ENCODE measurements around the gene KRTAP10-2. TPM values are rescaled to one million over a fixed set of nuclear protein-coding genes. Genes with fewer than 3 reads are reported as not detected.

KRTAP10-2 gene
- polyA plus RNA-seq, 1 donor (not counting 4 experiments of a cell fraction or from before 2014, with no cell fraction given) = not detected

DNA sequence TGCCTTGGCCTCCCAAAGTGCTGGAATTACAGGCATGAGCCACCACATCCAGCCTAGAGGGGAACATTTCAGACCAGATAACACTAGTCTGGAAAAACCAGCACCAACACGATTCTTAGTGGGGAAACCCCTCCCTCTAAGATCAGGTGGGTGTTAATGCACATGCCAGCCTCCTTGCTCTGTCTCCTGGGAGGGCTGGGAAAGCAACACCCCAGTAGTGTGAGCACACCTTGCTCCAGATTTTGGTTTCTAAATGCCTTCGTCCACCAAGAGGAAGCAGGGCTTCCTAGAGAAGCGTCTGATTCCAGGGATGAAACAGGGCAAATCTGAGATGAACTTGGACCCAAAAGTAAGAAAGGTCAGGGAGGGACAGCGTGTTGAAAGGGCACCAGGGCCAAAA is 20.0 kb upstream of the KRTAP10-2 start:
- Histone ChIP-seq H3K4me1 (ENCODE audit: control insufficient read depth, extremely low read depth, insufficient read depth, low read length) (no peaks in the 10 kb centered on the region), H3K4me3 (ENCODE audit: control insufficient read depth in 2 of 3, extremely low read depth in 1 of 3, insufficient read depth in 2 of 3, low read depth in 1 of 3, low read length in 3 of 3) (no peak overlapping the region), H4K20me1 (ENCODE audit: control insufficient read depth, extremely low read depth, insufficient read depth, low read length) (no peaks in the 10 kb centered on the region), H3K4me2 (ENCODE audit: control insufficient read depth, extremely low read depth, insufficient read depth, low read depth, low read length) (no peak overlapping the region), H3K9me1 (ENCODE audit: control insufficient read depth, extremely low read depth, insufficient read depth, low read length) (no peaks in the 10 kb centered on the region), H2AFZ (ENCODE audit: control insufficient read depth, low read length) (no peak overlapping the region), H3K9ac (ENCODE audit: control insufficient read depth, extremely low read depth, insufficient read depth, low read length) (no peak overlapping the region), H3K27ac (ENCODE audit: control insufficient read depth, insufficient read depth, low read length) (no peak overlapping the region), H3K9me3 (ENCODE audit: control insufficient read depth, low read depth, low read length) (no peaks in the 10 kb centered on the region), H3K36me3 (ENCODE audit: control insufficient read depth in 2 of 2, extremely low read depth in 1 of 2, insufficient read depth in 2 of 2, low read length in 2 of 2) (no peaks in the 10 kb centered on the region), H3K27me3 (ENCODE audit: control insufficient read depth, extremely low read depth, insufficient read depth, low read length) (no peaks in the 10 kb centered on the region), H3K79me2 (ENCODE audit: control insufficient read depth, insufficient read depth, low read length) (no peaks in the 10 kb centered on the region)
- dilution Hi-C loops (cut with MboI; ENCODE audit: extremely low pct_ligation_motif_present, low sequenced_read_pairs) = no loop called here
- TF ChIP-seq EZH2 (IDR thresholded peaks at IDR 0.05; ENCODE audit: low read length) = no peak
- no peak for DNase-seq (ENCODE audit: low read depth, low spot score)
- FAIRE-seq = no peak

DNA sequence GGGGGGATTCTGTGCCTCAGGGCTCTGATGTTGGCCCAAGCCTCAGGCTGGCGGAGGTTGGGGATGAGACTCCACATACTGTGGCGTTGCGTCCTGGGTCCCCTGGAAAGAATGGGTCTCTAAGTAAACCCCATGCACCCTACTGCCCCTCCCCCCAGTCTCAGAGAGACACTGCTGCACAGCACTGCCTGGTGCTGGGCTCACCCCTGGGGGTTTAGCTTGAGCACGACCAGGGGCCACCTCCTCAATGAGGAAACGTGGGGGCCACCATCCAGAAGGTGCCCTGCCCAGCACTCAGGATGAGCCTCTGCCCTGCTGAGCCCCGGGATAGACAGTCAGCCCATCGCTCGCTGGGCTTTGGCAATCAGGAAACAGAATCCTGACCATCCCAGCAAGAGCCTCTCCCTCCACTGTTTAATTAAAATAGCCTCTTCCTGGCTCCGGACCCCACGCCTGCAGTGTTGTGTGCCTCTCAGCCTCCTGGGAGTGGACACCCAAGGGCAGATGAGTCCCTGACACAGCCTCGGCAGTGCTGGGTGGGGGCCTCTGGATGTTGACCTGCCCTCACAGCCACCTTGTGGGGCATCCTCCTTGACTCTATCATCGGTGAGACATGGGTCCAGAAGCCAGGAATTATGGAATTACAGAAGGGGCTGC is 18.7 kb upstream of the KRTAP10-2 start:
- H2AFZ ChIP-seq (ENCODE audit: control insufficient read depth, low read length) = no peak overlapping the region
- TF ChIP-seq, protein P1, sequence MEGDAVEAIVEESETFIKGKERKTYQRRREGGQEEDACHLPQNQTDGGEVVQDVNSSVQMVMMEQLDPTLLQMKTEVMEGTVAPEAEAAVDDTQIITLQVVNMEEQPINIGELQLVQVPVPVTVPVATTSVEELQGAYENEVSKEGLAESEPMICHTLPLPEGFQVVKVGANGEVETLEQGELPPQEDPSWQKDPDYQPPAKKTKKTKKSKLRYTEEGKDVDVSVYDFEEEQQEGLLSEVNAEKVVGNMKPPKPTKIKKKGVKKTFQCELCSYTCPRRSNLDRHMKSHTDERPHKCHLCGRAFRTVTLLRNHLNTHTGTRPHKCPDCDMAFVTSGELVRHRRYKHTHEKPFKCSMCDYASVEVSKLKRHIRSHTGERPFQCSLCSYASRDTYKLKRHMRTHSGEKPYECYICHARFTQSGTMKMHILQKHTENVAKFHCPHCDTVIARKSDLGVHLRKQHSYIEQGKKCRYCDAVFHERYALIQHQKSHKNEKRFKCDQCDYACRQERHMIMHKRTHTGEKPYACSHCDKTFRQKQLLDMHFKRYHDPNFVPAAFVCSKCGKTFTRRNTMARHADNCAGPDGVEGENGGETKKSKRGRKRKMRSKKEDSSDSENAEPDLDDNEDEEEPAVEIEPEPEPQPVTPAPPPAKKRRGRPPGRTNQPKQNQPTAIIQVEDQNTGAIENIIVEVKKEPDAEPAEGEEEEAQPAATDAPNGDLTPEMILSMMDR (optimal IDR thresholded peaks at IDR 0.05 in 1 of 3, IDR thresholded peaks at IDR 0.05 in 1 of 3, conservative IDR thresholded peaks at IDR 0.05 in 1 of 3; ENCODE audit: extremely low read depth in 1 of 3, insufficient read depth in 2 of 3, low read length in 3 of 3) = no peak
- TF ChIP-seq EZH2 (IDR thresholded peaks at IDR 0.05; ENCODE audit: low read length) = no peak
- H3K4me2 ChIP-seq (ENCODE audit: control insufficient read depth, extremely low read depth, insufficient read depth, low read depth, low read length) = no peak overlapping the region
- H3K9ac ChIP-seq (ENCODE audit: control insufficient read depth, extremely low read depth, insufficient read depth, low read length) = no peak overlapping the region
- no peak overlapping the region for H3K27ac ChIP-seq (ENCODE audit: control insufficient read depth, insufficient read depth, low read length)
- dilution Hi-C loops (cut with MboI; ENCODE audit: extremely low pct_ligation_motif_present, low sequenced_read_pairs) = no loop called here
- no peaks in the 10 kb centered on the region for H3K9me1 ChIP-seq (ENCODE audit: control insufficient read depth, extremely low read depth, insufficient read depth, low read length)
- no peak overlapping the region for H3K4me3 ChIP-seq (ENCODE audit: control insufficient read depth in 2 of 3, extremely low read depth in 1 of 3, insufficient read depth in 2 of 3, low read depth in 1 of 3, low read length in 3 of 3)
- DNase-seq (ENCODE audit: low read depth, low spot score) = no peak
- no peaks in the 10 kb centered on the region for H3K9me3 ChIP-seq (ENCODE audit: control insufficient read depth, low read depth, low read length)
- no peaks in the 10 kb centered on the region for H3K4me1 ChIP-seq (ENCODE audit: control insufficient read depth, extremely low read depth, insufficient read depth, low read length)
- H3K36me3 ChIP-seq (ENCODE audit: control insufficient read depth in 2 of 2, extremely low read depth in 1 of 2, insufficient read depth in 2 of 2, low read length in 2 of 2) = no peaks in the 10 kb centered on the region
- no peaks in the 10 kb centered on the region for H3K27me3 ChIP-seq (ENCODE audit: control insufficient read depth, extremely low read depth, insufficient read depth, low read length)
- no peak for FAIRE-seq
- H3K79me2 ChIP-seq (ENCODE audit: control insufficient read depth, insufficient read depth, low read length) = no peaks in the 10 kb centered on the region
- no peaks in the 10 kb centered on the region for H4K20me1 ChIP-seq (ENCODE audit: control insufficient read depth, extremely low read depth, insufficient read depth, low read length)
